OCI-LY7 (cell line): Measurements from ENCODE around the gene WASF2.
"Not testable (repeated sequence)": the region's sequence is repeated elsewhere in the genome, so short reads cannot be mapped to it uniquely, and the experiment has no call there.

ENCODE experiments used
- CTCF ChIP-seq: fragments of 200-600 bp; sonication (generic); conservative IDR thresholded peaks from 2 replicates; pipeline ENCODE4 v1.5.1; 2014; ENCODE audit warnings: mild to moderate bottlenecking, antibody characterized with exemption, low read length, moderate library complexity, mixed read lengths
- EZH2phosphoT487 ChIP-seq: fragments of 200-600 bp; sonication (generic); IDR thresholded peaks from 2 replicates; pipeline ENCODE4 v1.6.1; 2018; ENCODE audit warnings: low read depth, borderline replicate concordance, mild to moderate bottlenecking, mixed run types, antibody characterized with exemption, low read length, moderate library complexity, mixed read lengths

- not testable (repeated sequence) for TF ChIP-seq CTCF, EZH2phosphoT487
These were observed 31.4 kb downstream of the WASF2 start for GRCh38 chr1:27458521-27458920.
